HCT116 (cell line): Measurements from ENCODE around the gene FAM98A. TPM values are rescaled to one million over a fixed set of nuclear protein-coding genes. Genes with fewer than 3 reads are reported as not detected.

Source experiments
- ATAC-seq: fragments of 200-7000 bp; cut with Tn5 transposase; 2 replicates; pipeline ENCODE4 v1.9.1; 2020; ENCODE audit warnings: mild to moderate bottlenecking, moderate library complexity
- BruUV-seq: library from RNA; stranded (reverse); fragments of 400-500 nt; replicated peaks from 2 replicates; lab custom pipeline; 2021; lab: Mats Ljungman, UMichigan
- CTCF ChIA-PET: fragments of 300-600 bp; sonication (Branson Sonifier 250); formaldehyde crosslinking; loops from one replicate; lab custom pipeline; 2021; ENCODE audit warnings: antibody characterized with exemption; lab: Charles Lee
- POLR2A ChIA-PET: fragments of 300-600, 350-600 bp; sonication (Branson Sonifier 250); formaldehyde crosslinking; loops from one replicate; lab custom pipeline; 2021; ENCODE audit warnings: antibody characterized with exemption; lab: Charles Lee
- RAD21 ChIA-PET, 2 experiments: fragments of 300-600 bp; sonication (Branson Sonifier 250); formaldehyde crosslinking; loops; one replicate each; lab custom pipeline; 2023; ENCODE audit warnings: low total read pairs in 2 of 2; ENCODE audit not compliant: uncharacterized antibody in 2 of 2, unreplicated experiment in 2 of 2, low non-redundant PET in 1 of 2; lab: Charles Lee
- DNase-seq: peaks from one replicate; pipeline ENCODE4 v3.0.0-alpha.2; 2010; ENCODE audit warnings: low read depth, low spot score
- H2AFZ ChIP-seq: fragments of 200-600 bp; shearing (Covaris generic), sonication (generic); 2 replicates; pipeline ENCODE4 v1.6.1; 2017; ENCODE audit warnings: low read depth, mixed run types, mixed read lengths, antibody characterized with exemption, low read length; ENCODE audit not compliant: poor library complexity, severe bottlenecking
- H3K27ac ChIP-seq: 2 replicates; pipeline ENCODE4 v1.5.1; 2012; ENCODE audit warnings: low read depth, low read length
- H3K27me3 ChIP-seq: fragments of 200-600 bp; sonication (generic); 2 replicates; pipeline ENCODE4 v1.6.1; 2016; ENCODE audit warnings: mixed run types, low read length, mixed read lengths; ENCODE audit not compliant: insufficient read depth
- H3K36me3 ChIP-seq, 2 experiments: fragments of 200-500 bp in 1 of 2; fragments of 200-600 bp in 1 of 2; sonication (Bioruptor generic) in 1 of 2; sonication (generic) in 1 of 2; 2 replicates each; pipeline versions ENCODE4 v1.5.1 to v1.6.1; 2014 to 2016; ENCODE audit warnings: low read length in 2 of 2, inconsistent platforms in 1 of 2, mixed read lengths in 1 of 2, mixed run types in 1 of 2; ENCODE audit not compliant: insufficient read depth in 2 of 2, control insufficient read depth in 1 of 2
- H3K4me1 ChIP-seq, 2 experiments: fragments of 200-600 bp in 1 of 2; sonication (generic) in 1 of 2; 2 replicates each; pipeline versions ENCODE4 v1.5.1 to v1.6.1; 2012 to 2017; ENCODE audit warnings: low read length in 2 of 2, inconsistent platforms in 1 of 2, mild to moderate bottlenecking in 1 of 2, mixed read lengths in 1 of 2, mixed run types in 1 of 2, moderate library complexity in 1 of 2; ENCODE audit not compliant: insufficient read depth in 2 of 2, control insufficient read depth in 1 of 2
- H3K4me2 ChIP-seq: fragments of 200-600 bp; sonication (generic); 2 replicates; pipeline ENCODE4 v1.6.1; 2017; ENCODE audit warnings: mixed run types, low read length, mixed read lengths
- H3K4me3 ChIP-seq, 2 experiments: fragments of 200-600 bp in 1 of 2; sonication (generic) in 1 of 2; replicated peaks in 1 of 2; 2 replicates each; pipeline ENCODE4 v1.5.1; 2011 to 2016; ENCODE audit warnings: low read length in 2 of 2, control low read depth in 1 of 2, low read depth in 1 of 2, mild to moderate bottlenecking in 1 of 2, mixed read lengths in 1 of 2, mixed run types in 1 of 2
- H3K79me2 ChIP-seq: fragments of 200-600 bp; sonication (generic); 2 replicates; pipeline ENCODE4 v1.6.1; 2017; ENCODE audit warnings: mild to moderate bottlenecking, mixed run types, low read length, moderate library complexity, mixed read lengths; ENCODE audit not compliant: insufficient read depth
- H3K9ac ChIP-seq: fragments of 200-600 bp; sonication (generic); 2 replicates; pipeline ENCODE4 v1.6.1; 2016; ENCODE audit warnings: low read length, mixed read lengths
- H3K9me2 ChIP-seq: fragments of 200-600 bp; sonication (generic), shearing (Covaris generic); 2 replicates; pipeline ENCODE4 v1.6.1; 2017; ENCODE audit warnings: mixed run types, mild to moderate bottlenecking, moderate library complexity; ENCODE audit not compliant: insufficient read depth
- H3K9me3 ChIP-seq, 2 experiments: fragments of 200-500 bp in 1 of 2; fragments of 200-600 bp in 1 of 2; sonication (Bioruptor generic) in 1 of 2; sonication (generic) in 1 of 2; 2 replicates each; pipeline ENCODE4 v1.6.1; 2014 to 2017; ENCODE audit warnings: low read length in 2 of 2, mixed read lengths in 2 of 2, inconsistent platforms in 1 of 2, low read depth in 1 of 2, mild to moderate bottlenecking in 1 of 2, mixed run types in 1 of 2, moderate library complexity in 1 of 2; ENCODE audit not compliant: control insufficient read depth in 1 of 2, insufficient read depth in 1 of 2
- H4K20me1 ChIP-seq: fragments of 200-600 bp; sonication (generic), shearing (Covaris generic); 2 replicates; pipeline ENCODE4 v1.6.1; 2017; ENCODE audit warnings: mixed run types, mild to moderate bottlenecking, moderate library complexity; ENCODE audit not compliant: insufficient read depth
- CEBPB ChIP-seq: IDR thresholded peaks from 2 replicates; pipeline ENCODE4 v1.6.1; 2012; ENCODE audit warnings: low read depth
- EZH2 ChIP-seq: fragments of 200-600 bp; sonication (generic); IDR thresholded peaks from 2 replicates; pipeline ENCODE4 v1.6.1; 2017; ENCODE audit warnings: antibody characterized with exemption, mixed run types
- EZH2phosphoT487 ChIP-seq: fragments of 200-600 bp; IDR thresholded peaks from 2 replicates; pipeline ENCODE4 v1.6.1; 2018; ENCODE audit warnings: antibody characterized with exemption, borderline replicate concordance
- POLR2A ChIP-seq: IDR thresholded peaks from 2 replicates; pipeline ENCODE4 v1.7.0; 2011; ENCODE audit warnings: borderline replicate concordance; ENCODE audit not compliant: insufficient read depth, insufficient read length; ENCODE audit errors: extremely low read depth
- RAD21 ChIP-seq: IDR thresholded peaks from 2 replicates; pipeline ENCODE4 v1.6.1; 2012; ENCODE audit warnings: low read depth, mild to moderate bottlenecking
- SP1 ChIP-seq: IDR thresholded peaks from 2 replicates; pipeline ENCODE4 v1.6.1; 2012; ENCODE audit warnings: low read depth
- SRF ChIP-seq: IDR thresholded peaks from 2 replicates; pipeline ENCODE4 v1.6.1; 2012; ENCODE audit warnings: low read depth
- TCF7L2 ChIP-seq: IDR thresholded peaks from 2 replicates; pipeline ENCODE4 v1.7.0; 2011; ENCODE audit warnings: borderline replicate concordance, inconsistent platforms; ENCODE audit not compliant: insufficient read depth, insufficient read length; ENCODE audit errors: extremely low read depth
- ZFX ChIP-seq: fragments of 450-650 bp; IDR thresholded peaks from 2 replicates; pipeline ENCODE4 v1.6.1; 2017
- intact Hi-C: fragments of 100-400 bp; cut with micrococcal nuclease; formaldehyde crosslinking; loops from 2 replicates; pipeline ENCODE4 v1.10.0; 2022
- total RNA-seq: library from RNA; stranded (reverse); gene quantifications from one replicate; pipeline ENCODE4 v1.2.1, GENCODE V29; 2021; ENCODE audit not compliant: unreplicated experiment
- TF ChIP-seq, protein P1 (sequence below), 3 experiments: fragments of 200-600 bp in 1 of 3; sonication (generic) in 1 of 3; IDR thresholded peaks in 2 of 3; conservative IDR thresholded peaks in 1 of 3; 2 replicates each; pipeline ENCODE4 v1.5.1; 2012 to 2017; ENCODE audit warnings: low read depth in 2 of 3, low read length in 2 of 3, antibody characterized with exemption in 1 of 3, borderline replicate concordance in 1 of 3, control low read depth in 1 of 3, mild to moderate bottlenecking in 1 of 3, mixed read lengths in 1 of 3, mixed run types in 1 of 3, moderate library complexity in 1 of 3; ENCODE audit not compliant: insufficient read depth in 1 of 3

FAM98A gene
- total RNA-seq, 1 experiment from 2014 or later: 42.9 TPM

DNA sequence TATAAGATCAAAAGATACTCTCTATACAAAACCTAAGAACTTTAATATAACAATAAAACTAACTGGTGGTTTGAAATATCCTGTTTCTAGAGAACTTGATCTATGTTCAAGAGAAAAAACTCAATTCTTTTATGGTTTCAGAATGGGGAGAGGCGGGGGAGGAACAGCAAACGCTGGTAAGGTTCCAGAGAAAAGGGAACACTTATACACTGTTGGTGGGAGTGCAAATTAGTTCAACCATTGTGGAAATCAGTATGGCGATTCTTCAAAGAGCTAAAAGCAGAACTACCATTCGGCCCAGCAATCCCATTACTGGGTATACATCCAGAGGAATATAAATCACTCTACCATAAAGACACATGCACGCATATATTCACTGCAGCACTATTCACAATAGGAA is 17.2 kb downstream of the FAM98A start (continued):
- TF ChIP-seq SP1 (no peak), CEBPB (no peak), EZH2 (no peak)
- TF ChIP-seq, protein P1, sequence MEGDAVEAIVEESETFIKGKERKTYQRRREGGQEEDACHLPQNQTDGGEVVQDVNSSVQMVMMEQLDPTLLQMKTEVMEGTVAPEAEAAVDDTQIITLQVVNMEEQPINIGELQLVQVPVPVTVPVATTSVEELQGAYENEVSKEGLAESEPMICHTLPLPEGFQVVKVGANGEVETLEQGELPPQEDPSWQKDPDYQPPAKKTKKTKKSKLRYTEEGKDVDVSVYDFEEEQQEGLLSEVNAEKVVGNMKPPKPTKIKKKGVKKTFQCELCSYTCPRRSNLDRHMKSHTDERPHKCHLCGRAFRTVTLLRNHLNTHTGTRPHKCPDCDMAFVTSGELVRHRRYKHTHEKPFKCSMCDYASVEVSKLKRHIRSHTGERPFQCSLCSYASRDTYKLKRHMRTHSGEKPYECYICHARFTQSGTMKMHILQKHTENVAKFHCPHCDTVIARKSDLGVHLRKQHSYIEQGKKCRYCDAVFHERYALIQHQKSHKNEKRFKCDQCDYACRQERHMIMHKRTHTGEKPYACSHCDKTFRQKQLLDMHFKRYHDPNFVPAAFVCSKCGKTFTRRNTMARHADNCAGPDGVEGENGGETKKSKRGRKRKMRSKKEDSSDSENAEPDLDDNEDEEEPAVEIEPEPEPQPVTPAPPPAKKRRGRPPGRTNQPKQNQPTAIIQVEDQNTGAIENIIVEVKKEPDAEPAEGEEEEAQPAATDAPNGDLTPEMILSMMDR (IDR thresholded peaks at IDR 0.05 in 2 of 3, conservative IDR thresholded peaks at IDR 0.05 in 1 of 3; ENCODE audit: borderline replicate concordance in 1 of 3, insufficient read depth in 1 of 3, low read depth in 2 of 3, low read length in 2 of 3): no peak

DNA sequence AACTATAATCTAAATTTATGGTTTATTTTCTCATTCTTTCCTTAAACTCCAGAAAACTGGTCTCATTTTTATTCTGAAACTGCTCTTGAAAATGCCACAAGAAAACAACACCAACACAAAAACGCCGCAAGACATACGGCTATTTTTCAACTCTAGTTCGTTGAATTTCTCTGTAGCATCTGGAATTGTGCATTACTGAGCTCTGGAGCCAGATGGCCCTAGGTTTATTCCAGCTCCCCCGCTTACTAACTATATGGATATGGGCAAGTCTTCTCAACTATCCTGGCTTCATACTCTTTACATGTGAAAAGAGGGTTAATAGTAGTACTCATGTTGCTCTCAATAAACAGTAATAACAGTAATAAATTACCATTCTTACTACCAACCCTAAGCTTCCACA is 19.9 kb downstream of the FAM98A start:
- no TSS peak for BruUV-seq
- no peaks in the 10 kb centered on the region for H3K4me1 ChIP-seq
- TF ChIP-seq ZFX: no peak
- TF ChIP-seq EZH2: no peak
- TF ChIP-seq EZH2phosphoT487: no peak
- no peak for TF ChIP-seq RAD21
- TF ChIP-seq TCF7L2: no peak
- TF ChIP-seq SRF: no peak
- no peak for TF ChIP-seq POLR2A
- H3K27me3 ChIP-seq: no peaks in the 10 kb centered on the region
- H3K27ac ChIP-seq: no peak overlapping the region
- ChIA-PET CTCF (no interaction called here), POLR2A (no interaction called here), RAD21 (no interaction called here)
- DNase-seq: no peak
- H3K36me3 ChIP-seq: no peaks in the 10 kb centered on the region
- H3K9ac ChIP-seq: no peak overlapping the region
- H3K4me2 ChIP-seq: no peak overlapping the region
- no peaks in the 10 kb centered on the region for H4K20me1 ChIP-seq
- H3K79me2 ChIP-seq: no peaks in the 10 kb centered on the region
- no peak overlapping the region for H2AFZ ChIP-seq
- H3K9me3 ChIP-seq: no peaks in the 10 kb centered on the region
- intact Hi-C loops: no loop called here
- H3K4me3 ChIP-seq: no peak overlapping the region
- no peak for ATAC-seq
- H3K9me2 ChIP-seq: no peaks in the 10 kb centered on the region
